Ectodermal cell (in vitro differentiated cells): Measurements from ENCODE around the gene DAW1.

ENCODE experiments used
- H3K27ac ChIP-seq: 2 replicates; pipeline ENCODE4 v1.7.0; 2013; ENCODE audit warnings: mild to moderate bottlenecking, low read depth, low read length; ENCODE audit not compliant: insufficient read depth, poor library complexity, severe bottlenecking
- H3K27me3 ChIP-seq: 2 replicates; pipeline ENCODE4 v1.7.0; 2013; ENCODE audit warnings: mild to moderate bottlenecking, low read length; ENCODE audit not compliant: insufficient read depth, control insufficient read depth, poor library complexity, severe bottlenecking
- H3K36me3 ChIP-seq: one replicate; pipeline ENCODE4 v1.7.0; 2013; ENCODE audit warnings: low read length; ENCODE audit not compliant: control insufficient read depth, insufficient read depth
- H3K4me1 ChIP-seq: one replicate; pipeline ENCODE4 v1.7.0; 2013; ENCODE audit warnings: low read length; ENCODE audit not compliant: control insufficient read depth, insufficient read depth
- H3K4me3 ChIP-seq: 2 replicates; pipeline ENCODE4 v1.7.0; 2013; ENCODE audit warnings: low read depth, low read length, control low read depth; ENCODE audit not compliant: insufficient read depth
- H3K9me3 ChIP-seq: 2 replicates; pipeline ENCODE4 v1.7.0; 2013; ENCODE audit warnings: mild to moderate bottlenecking, low read length, moderate library complexity; ENCODE audit not compliant: control insufficient read depth
- WGBS, 2 experiments: methylation state at CpG; one replicate each; pipeline ENCODE4 v1.1.7; 2013; ENCODE audit warnings: missing lambda C conversion rate in 2 of 2; 5-methylcytosine and 5-hydroxymethylcytosine counted together

Gene DAW1

DNA sequence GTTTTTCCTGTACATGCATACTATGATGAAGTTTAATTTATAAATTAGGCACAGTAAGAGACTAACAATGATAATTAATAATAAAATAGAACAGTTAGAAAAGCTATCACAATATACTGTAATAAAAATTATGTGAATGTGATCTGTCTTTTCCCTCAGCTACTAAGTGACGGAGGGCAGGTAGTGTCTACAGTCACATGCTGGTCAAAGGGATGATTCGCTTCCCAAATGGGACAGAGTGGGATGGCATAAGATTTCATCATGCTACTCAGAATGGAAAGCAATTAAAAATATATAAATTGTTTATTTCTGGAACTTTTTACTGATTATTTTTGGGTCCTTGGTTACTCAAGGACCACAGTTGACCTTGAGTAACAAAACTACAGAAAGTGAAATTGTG is 71.5 kb downstream of the DAW1 start:
- H3K36me3 ChIP-seq, result no peaks in the 10 kb centered on the region
- H3K4me3 ChIP-seq, result no peak overlapping the region
- WGBS, 2 experiments, result 94% methylated on average over 2 of the region's 2 CpGs; no CpG with 5 or more reads in 1 of the 2 experiments
- no peak overlapping the region for H3K27ac ChIP-seq
- H3K4me1 ChIP-seq, result no peaks in the 10 kb centered on the region
- H3K27me3 ChIP-seq, result no peaks in the 10 kb centered on the region
- no peaks in the 10 kb centered on the region for H3K9me3 ChIP-seq

DNA sequence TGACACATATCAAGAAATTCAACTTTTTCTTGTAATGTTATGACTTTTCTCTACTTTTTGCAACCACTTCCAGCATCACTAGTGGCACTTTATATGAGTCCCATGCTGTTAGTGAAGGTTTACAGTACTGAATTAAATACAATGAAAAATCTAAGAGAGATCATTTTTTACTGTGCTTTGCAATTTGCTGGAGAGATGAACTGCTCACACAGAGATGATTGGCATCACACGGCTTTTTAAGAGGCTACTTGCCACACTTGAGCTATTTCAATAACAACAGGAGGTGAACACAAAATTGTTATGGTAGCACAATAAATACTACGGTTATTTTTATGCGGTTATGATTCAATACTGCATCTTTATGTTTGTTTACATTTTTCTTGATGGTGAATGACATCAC is 88.9 kb downstream of the DAW1 start:
- H3K4me3 ChIP-seq, result no peak overlapping the region
- no peak overlapping the region for H3K27ac ChIP-seq
- WGBS, 2 experiments, result 90 to 100% methylated on average over 3 of the region's 3 CpGs
- no peaks in the 10 kb centered on the region for H3K27me3 ChIP-seq
- H3K4me1 ChIP-seq, result no peaks in the 10 kb centered on the region
- no peaks in the 10 kb centered on the region for H3K36me3 ChIP-seq
- no peaks in the 10 kb centered on the region for H3K9me3 ChIP-seq

DNA sequence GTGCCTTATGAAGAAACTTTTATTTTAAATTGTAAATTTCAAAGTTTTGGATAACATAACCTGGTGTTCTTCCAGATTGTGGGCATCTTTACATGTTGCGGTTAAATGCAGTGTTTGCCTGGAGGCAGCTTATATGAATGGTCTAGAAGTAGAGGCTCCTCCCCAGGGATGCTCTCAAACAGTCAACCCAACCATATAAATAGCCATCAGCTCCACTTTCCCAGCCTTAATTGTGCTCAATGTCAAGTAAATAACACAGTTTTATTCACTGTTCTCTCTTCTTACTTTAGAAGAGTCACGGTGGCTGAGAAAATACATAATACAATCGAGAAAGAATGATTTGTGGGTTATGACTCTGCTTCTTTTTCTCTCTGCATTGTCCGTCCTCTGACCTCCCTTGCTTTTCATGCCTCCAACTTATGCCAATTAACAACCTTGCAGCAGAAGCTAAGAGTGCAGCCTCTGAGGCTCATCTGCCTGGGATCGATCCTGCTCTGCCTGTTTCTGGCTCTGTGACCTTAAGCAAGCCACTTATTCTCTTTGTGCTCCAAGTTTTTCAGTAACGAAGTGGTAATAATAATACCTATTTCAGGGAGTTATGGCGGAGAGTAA is 100.3 kb downstream of the DAW1 start:
- Histone ChIP-seq H3K4me3 (no peak overlapping the region), H3K27ac (no peak overlapping the region), H3K9me3 (no peaks in the 10 kb centered on the region), H3K36me3 (no peaks in the 10 kb centered on the region), H3K4me1 (no peaks in the 10 kb centered on the region), H3K27me3 (no peaks in the 10 kb centered on the region)
- WGBS, 2 experiments, result 94 to 95% methylated on average over 7 of the region's 7 CpGs

DNA sequence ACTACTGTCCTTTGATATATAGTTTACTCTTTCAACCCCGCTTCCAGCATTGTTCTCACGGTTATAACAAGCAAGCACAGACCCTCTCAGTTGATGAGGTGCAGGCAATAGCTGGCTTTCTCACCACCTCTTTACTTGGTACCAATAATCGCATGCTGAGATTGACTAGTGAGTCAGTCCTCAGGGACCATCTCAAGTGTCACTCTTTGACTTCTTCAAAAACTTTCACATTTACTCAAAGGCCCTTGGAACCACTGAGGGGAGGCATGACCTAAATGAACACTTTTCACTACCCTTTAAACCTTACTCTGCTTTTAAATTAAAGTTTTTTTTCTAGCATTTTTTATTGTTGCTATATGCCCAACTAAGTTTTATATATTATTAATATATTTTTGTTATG is 101.8 kb downstream of the DAW1 start:
- Histone ChIP-seq H3K4me3 (no peak overlapping the region), H3K36me3 (no peaks in the 10 kb centered on the region), H3K9me3 (no peaks in the 10 kb centered on the region), H3K27me3 (no peaks in the 10 kb centered on the region), H3K4me1 (no peaks in the 10 kb centered on the region), H3K27ac (no peak overlapping the region)
- 90 to 93% methylated on average over 3 of the region's 3 CpGs for WGBS, 2 experiments
